Measurements from ENCODE around the gene DOCK4.

DOCK4 gene

GRCh38 chr7:112076324-112076723, 129.9 kb downstream of the DOCK4 start:
- TF ChIP-seq SUZ12 (IDR thresholded peaks at IDR 0.05; ENCODE audit: extremely low read depth, insufficient read depth, insufficient read length) (no peak), YY1 (IDR thresholded peaks at IDR 0.05; ENCODE audit: insufficient read depth, insufficient read length) (no peak), ZNF274 (IDR thresholded peaks at IDR 0.05; ENCODE audit: low read depth, low read length) (no peak)
- Histone ChIP-seq H3K4me1 (ENCODE audit: insufficient read depth, insufficient read length) (no peaks in the 10 kb centered on the region), H3K27me3 (ENCODE audit: insufficient read depth, insufficient read length) (no peaks in the 10 kb centered on the region), H3K9me3 (ENCODE audit: insufficient read depth, low read length) (no peaks in the 10 kb centered on the region), H3K36me3 (ENCODE audit: insufficient read depth, insufficient read length, low read length) (no peaks in the 10 kb centered on the region), H3K4me3 (ENCODE audit: insufficient read length, low read depth) (no peak overlapping the region), H3K9ac (ENCODE audit: insufficient read length, low read depth) (no peak overlapping the region)
- no peak for DNase-seq (ENCODE audit: low read depth, low spot score)

GRCh38 chr7:112074464-112074863, 131.7 kb downstream of the DOCK4 start:
- no peaks in the 10 kb centered on the region for H3K4me1 ChIP-seq (ENCODE audit: insufficient read depth, insufficient read length)
- no peak for TF ChIP-seq YY1 (IDR thresholded peaks at IDR 0.05; ENCODE audit: insufficient read depth, insufficient read length)
- no peaks in the 10 kb centered on the region for H3K36me3 ChIP-seq (ENCODE audit: insufficient read depth, insufficient read length, low read length)
- H3K9me3 ChIP-seq (ENCODE audit: insufficient read depth, low read length) = no peaks in the 10 kb centered on the region
- no peak overlapping the region for H3K9ac ChIP-seq (ENCODE audit: insufficient read length, low read depth)
- no peak for DNase-seq (ENCODE audit: low read depth, low spot score)
- H3K27me3 ChIP-seq (ENCODE audit: insufficient read depth, insufficient read length) = no peaks in the 10 kb centered on the region
- H3K4me3 ChIP-seq (ENCODE audit: insufficient read length, low read depth) = no peak overlapping the region

GRCh38 chr7:112073530-112073929, 132.7 kb downstream of the DOCK4 start:
- no peaks in the 10 kb centered on the region for H3K27me3 ChIP-seq (ENCODE audit: insufficient read depth, insufficient read length)
- TF ChIP-seq ZNF274 (IDR thresholded peaks at IDR 0.05; ENCODE audit: low read depth, low read length) (no peak), SUZ12 (IDR thresholded peaks at IDR 0.05; ENCODE audit: extremely low read depth, insufficient read depth, insufficient read length) (no peak), YY1 (IDR thresholded peaks at IDR 0.05; ENCODE audit: insufficient read depth, insufficient read length) (no peak)
- no peak overlapping the region for H3K4me3 ChIP-seq (ENCODE audit: insufficient read length, low read depth)
- H3K9ac ChIP-seq (ENCODE audit: insufficient read length, low read depth) = no peak overlapping the region
- DNase-seq (ENCODE audit: low read depth, low spot score) = no peak
- H3K4me1 ChIP-seq (ENCODE audit: insufficient read depth, insufficient read length) = no peaks in the 10 kb centered on the region
- H3K36me3 ChIP-seq (ENCODE audit: insufficient read depth, insufficient read length, low read length) = no peaks in the 10 kb centered on the region
- H3K9me3 ChIP-seq (ENCODE audit: insufficient read depth, low read length) = no peaks in the 10 kb centered on the region

GRCh38 chr7:112072541-112073245, 133.5 kb downstream of the DOCK4 start:
- no peak overlapping the region for H3K4me3 ChIP-seq (ENCODE audit: insufficient read length, low read depth)
- H3K4me1 ChIP-seq (ENCODE audit: insufficient read depth, insufficient read length) = no peaks in the 10 kb centered on the region
- no peaks in the 10 kb centered on the region for H3K9me3 ChIP-seq (ENCODE audit: insufficient read depth, low read length)
- no peak for DNase-seq (ENCODE audit: low read depth, low spot score)
- H3K9ac ChIP-seq (ENCODE audit: insufficient read length, low read depth) = no peak overlapping the region
- no peaks in the 10 kb centered on the region for H3K36me3 ChIP-seq (ENCODE audit: insufficient read depth, insufficient read length, low read length)
- no peaks in the 10 kb centered on the region for H3K27me3 ChIP-seq (ENCODE audit: insufficient read depth, insufficient read length)
- TF ChIP-seq SUZ12 (IDR thresholded peaks at IDR 0.05; ENCODE audit: extremely low read depth, insufficient read depth, insufficient read length) (no peak), ZNF274 (IDR thresholded peaks at IDR 0.05; ENCODE audit: low read depth, low read length) (no peak), YY1 (IDR thresholded peaks at IDR 0.05; ENCODE audit: insufficient read depth, insufficient read length) (no peak)

- Histone ChIP-seq H3K4me1 (ENCODE audit: insufficient read depth, insufficient read length) (no peaks in the 10 kb centered on the region), H3K36me3 (ENCODE audit: insufficient read depth, insufficient read length, low read length) (no peaks in the 10 kb centered on the region), H3K4me3 (ENCODE audit: insufficient read length, low read depth) (no peak overlapping the region), H3K9me3 (ENCODE audit: insufficient read depth, low read length) (no peaks in the 10 kb centered on the region), H3K9ac (ENCODE audit: insufficient read length, low read depth) (no peak overlapping the region), H3K27me3 (ENCODE audit: insufficient read depth, insufficient read length) (no peaks in the 10 kb centered on the region)
- DNase-seq (ENCODE audit: low read depth, low spot score) = no peak
- TF ChIP-seq YY1 (IDR thresholded peaks at IDR 0.05; ENCODE audit: insufficient read depth, insufficient read length) (no peak), ZNF274 (IDR thresholded peaks at IDR 0.05; ENCODE audit: low read depth, low read length) (no peak), SUZ12 (IDR thresholded peaks at IDR 0.05; ENCODE audit: extremely low read depth, insufficient read depth, insufficient read length) (no peak)
These were observed 134.3 kb downstream of the DOCK4 start for GRCh38 chr7:112071856-112072255.

DNA sequence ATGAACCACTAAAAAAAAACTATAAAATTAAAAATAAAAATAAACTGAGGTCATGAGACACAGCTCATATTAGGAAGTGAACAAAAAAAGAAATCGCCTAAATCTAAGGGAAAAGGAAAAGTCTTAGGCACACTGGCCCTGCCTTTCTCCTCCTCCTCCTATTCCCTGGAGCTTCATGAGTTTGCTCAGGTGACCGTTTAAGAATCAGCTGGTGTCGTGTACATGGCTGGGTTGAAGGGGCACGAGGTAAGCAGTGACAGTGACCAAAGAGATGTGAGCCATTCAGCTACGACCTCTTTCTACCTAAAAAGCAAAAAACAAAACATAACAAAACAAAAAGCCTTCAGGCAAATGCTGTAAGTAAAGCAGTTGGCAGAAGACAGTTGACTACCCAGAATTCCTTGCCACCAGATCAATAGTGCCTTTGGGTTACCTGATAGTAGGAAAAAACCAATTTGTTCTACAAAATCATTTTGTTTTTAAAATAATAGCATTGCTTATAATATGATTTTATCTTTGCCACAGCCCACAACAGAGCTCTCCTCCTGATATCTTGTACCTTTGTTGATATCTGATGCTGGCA, 135.4 kb downstream of the DOCK4 start:
- Histone ChIP-seq H3K9me3 (ENCODE audit: insufficient read depth, low read length) (no peaks in the 10 kb centered on the region), H3K9ac (ENCODE audit: insufficient read length, low read depth) (no peak overlapping the region), H3K27me3 (ENCODE audit: insufficient read depth, insufficient read length) (no peaks in the 10 kb centered on the region), H3K4me3 (ENCODE audit: insufficient read length, low read depth) (no peak overlapping the region), H3K4me1 (ENCODE audit: insufficient read depth, insufficient read length) (no peaks in the 10 kb centered on the region), H3K36me3 (ENCODE audit: insufficient read depth, insufficient read length, low read length) (no peaks in the 10 kb centered on the region)
- DNase-seq (ENCODE audit: low read depth, low spot score) = no peak
- no peak for TF ChIP-seq SUZ12 (IDR thresholded peaks at IDR 0.05; ENCODE audit: extremely low read depth, insufficient read depth, insufficient read length)
- TF ChIP-seq ZNF274 (IDR thresholded peaks at IDR 0.05; ENCODE audit: low read depth, low read length) = no peak

DNA sequence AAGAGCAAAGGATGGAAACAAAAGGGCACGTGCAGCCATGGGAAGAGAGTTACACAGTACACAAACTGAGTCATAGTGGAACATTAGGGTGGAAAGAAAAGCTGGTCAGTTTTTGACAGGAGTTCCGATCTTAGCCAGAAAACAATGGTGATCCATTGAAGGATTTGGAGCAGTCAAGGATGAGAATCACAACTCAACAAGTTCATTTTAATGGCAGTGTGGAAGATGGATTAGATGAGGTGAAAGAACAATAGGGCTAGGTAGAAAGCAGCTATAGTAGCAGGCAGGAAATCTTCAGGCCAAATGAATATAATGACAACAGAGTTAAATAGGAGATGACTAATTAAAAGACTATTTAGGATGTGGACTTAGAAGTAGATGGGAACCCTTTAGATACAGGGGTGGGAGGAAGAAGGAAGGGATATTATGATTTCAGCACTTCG, 136.3 kb downstream of the DOCK4 start:
- no peak for DNase-seq (ENCODE audit: low read depth, low spot score)
- no peaks in the 10 kb centered on the region for H3K4me1 ChIP-seq (ENCODE audit: insufficient read depth, insufficient read length)

More for the DNA sequence above, 136.3 kb downstream of the DOCK4 start:
- TF ChIP-seq SUZ12 (IDR thresholded peaks at IDR 0.05; ENCODE audit: extremely low read depth, insufficient read depth, insufficient read length) (no peak), ZNF274 (IDR thresholded peaks at IDR 0.05; ENCODE audit: low read depth, low read length) (no peak)
- Histone ChIP-seq H3K4me3 (ENCODE audit: insufficient read length, low read depth) (no peak overlapping the region), H3K9me3 (ENCODE audit: insufficient read depth, low read length) (no peaks in the 10 kb centered on the region), H3K9ac (ENCODE audit: insufficient read length, low read depth) (no peak overlapping the region), H3K27me3 (ENCODE audit: insufficient read depth, insufficient read length) (no peaks in the 10 kb centered on the region), H3K36me3 (ENCODE audit: insufficient read depth, insufficient read length, low read length) (no peaks in the 10 kb centered on the region)

Measured in NT2/D1 (cell line).